Mammary epithelial cell (primary cell): ENCODE measurements around the gene DDIT4.

Experiments used
- CTCF ChIP-seq, 2 donors: IDR thresholded peaks in 1 of 2; conservative IDR thresholded peaks in 1 of 2; 2 replicates each; pipeline ENCODE4 v1.5.1; 2011 to 2012; ENCODE audit warnings: inconsistent platforms in 2 of 2, low read length in 2 of 2, mild to moderate bottlenecking in 2 of 2, control low read depth in 1 of 2, low read depth in 1 of 2; ENCODE audit not compliant: insufficient read depth in 1 of 2; ENCODE audit errors: extremely low read depth in 1 of 2
- EZH2 ChIP-seq: IDR thresholded peaks from 2 replicates; pipeline ENCODE4 v1.6.1; 2012; ENCODE audit warnings: low read length, inconsistent platforms, borderline replicate concordance

GRCh38 chr10:72261784-72262404 lies 11.8 kb upstream of the DDIT4 start:
- TF ChIP-seq EZH2 (no peak), CTCF (conservative IDR thresholded peaks at IDR 0.05 in 1 of 2, IDR thresholded peaks at IDR 0.05 in 1 of 2; ENCODE audit: extremely low read depth in 1 of 2, insufficient read depth in 1 of 2, low read depth in 1 of 2, low read length in 2 of 2) (no peak)
